ENCODE data around the gene USP34.
A peak's percentile ranks its signal among the peaks of the same experiment; 100 is the strongest.

Gene USP34

GRCh38 chr2:61343141-61343540 is 127.7 kb downstream of the USP34 start:
- Histone ChIP-seq H2BK5ac (ENCODE audit: low read depth, low read length, poor library complexity, severe bottlenecking) (no peak overlapping the region), H3K14ac (ENCODE audit: low read length in 2 of 2) (no peak overlapping the region), H3K9me3 (ENCODE audit: control insufficient read depth, low read length) (no peaks in the 10 kb centered on the region), H3K23ac (ENCODE audit: low read length in 2 of 2) (no peak overlapping the region), H2AFZ (ENCODE audit: low read depth, low read length) (no peak overlapping the region), H2BK12ac (ENCODE audit: low read length in 2 of 2) (no peak overlapping the region), H3K79me1 (replicated peaks; ENCODE audit: low read length, poor library complexity, severe bottlenecking) (peaks cover 13% of the 10 kb centered on the region), H3K4me1 (ENCODE audit: control insufficient read depth, insufficient read depth, low read depth, low read length) (no peaks in the 10 kb centered on the region), H3K9ac (ENCODE audit: low read length) (no peak overlapping the region), H2AK5ac (ENCODE audit: low read length, severe bottlenecking) (no peak overlapping the region), H4K91ac (ENCODE audit: low read length) (no peak overlapping the region), H4K8ac (ENCODE audit: low read length) (no peak overlapping the region), H3K4me3 (ENCODE audit: insufficient read depth in 1 of 2, low read depth in 1 of 2, low read length in 2 of 2) (no peak overlapping the region), H3K36me3 (ENCODE audit: control insufficient read depth in 1 of 2, insufficient read depth in 2 of 2, low read depth in 1 of 2, low read length in 2 of 2) (peaks cover 32 to 91% of the 10 kb centered on the region in 2 experiments), H3K4ac (ENCODE audit: low read depth in 1 of 2, low read length in 2 of 2) (no peak overlapping the region), H3K18ac (ENCODE audit: low read depth in 1 of 2, low read length in 2 of 2) (no peak overlapping the region), H3K27me3 (ENCODE audit: control insufficient read depth in 1 of 2, insufficient read depth in 1 of 2, low read length in 2 of 2) (no peaks in the 10 kb centered on the region), H2BK120ac (ENCODE audit: low read depth, low read length) (no peak overlapping the region), H3K27ac (ENCODE audit: low read length, poor library complexity, severe bottlenecking) (no peak overlapping the region), H2BK15ac (ENCODE audit: low read depth, poor library complexity, severe bottlenecking) (no peak overlapping the region), H3K4me2 (ENCODE audit: low read length, poor library complexity, severe bottlenecking) (no peak overlapping the region)
- WGBS, result 100% methylated on average over 1 of the region's 1 CpG
- DNase-seq, result no peak

GRCh38 chr2:61340242-61340641 is 130.6 kb downstream of the USP34 start:
- H3K4me2 ChIP-seq (ENCODE audit: low read length, poor library complexity, severe bottlenecking), result no peak overlapping the region
- no peak overlapping the region for H2BK12ac ChIP-seq (ENCODE audit: low read length in 2 of 2)
- H3K18ac ChIP-seq (ENCODE audit: low read depth in 1 of 2, low read length in 2 of 2), result no peak overlapping the region
- H2AFZ ChIP-seq (ENCODE audit: low read depth, low read length), result no peak overlapping the region
- no peak overlapping the region for H2AK5ac ChIP-seq (ENCODE audit: low read length, severe bottlenecking)
- no peak overlapping the region for H3K27ac ChIP-seq (ENCODE audit: low read length, poor library complexity, severe bottlenecking)
- H3K9ac ChIP-seq (ENCODE audit: low read length), result no peak overlapping the region
- H3K9me3 ChIP-seq (ENCODE audit: control insufficient read depth, low read length), result no peaks in the 10 kb centered on the region
- no peak overlapping the region for H4K8ac ChIP-seq (ENCODE audit: low read length)
- peak; percentile 82 for DNase-seq
- H3K4me3 ChIP-seq (ENCODE audit: insufficient read depth in 1 of 2, low read depth in 1 of 2, low read length in 2 of 2), result no peak overlapping the region
- no peak overlapping the region for H2BK15ac ChIP-seq (ENCODE audit: low read depth, poor library complexity, severe bottlenecking)
- no CpG with 5 or more reads among the region's 2 CpGs for WGBS
- peaks cover 24 to 96% of the 10 kb centered on the region in 2 experiments for H3K36me3 ChIP-seq (ENCODE audit: control insufficient read depth in 1 of 2, insufficient read depth in 2 of 2, low read depth in 1 of 2, low read length in 2 of 2)
- H3K14ac ChIP-seq (ENCODE audit: low read length in 2 of 2), result no peak overlapping the region
- H3K4me1 ChIP-seq (ENCODE audit: control insufficient read depth, insufficient read depth, low read depth, low read length), result no peaks in the 10 kb centered on the region
- H2BK5ac ChIP-seq (ENCODE audit: low read depth, low read length, poor library complexity, severe bottlenecking), result no peak overlapping the region
- H3K79me1 ChIP-seq (replicated peaks; ENCODE audit: low read length, poor library complexity, severe bottlenecking), result peaks cover 17% of the 10 kb centered on the region
- H3K23ac ChIP-seq (ENCODE audit: low read length in 2 of 2), result no peak overlapping the region
- no peak overlapping the region for H4K91ac ChIP-seq (ENCODE audit: low read length)
- no peak overlapping the region for H3K4ac ChIP-seq (ENCODE audit: low read depth in 1 of 2, low read length in 2 of 2)
- no peaks in the 10 kb centered on the region for H3K27me3 ChIP-seq (ENCODE audit: control insufficient read depth in 1 of 2, insufficient read depth in 1 of 2, low read length in 2 of 2)
- no peak overlapping the region for H2BK120ac ChIP-seq (ENCODE audit: low read depth, low read length)

GRCh38 chr2:61338447-61338846 is 132.4 kb downstream of the USP34 start:
- no peak overlapping the region for H2BK5ac ChIP-seq (ENCODE audit: low read depth, low read length, poor library complexity, severe bottlenecking)
- no peak overlapping the region for H4K8ac ChIP-seq (ENCODE audit: low read length)
- H3K4me2 ChIP-seq (ENCODE audit: low read length, poor library complexity, severe bottlenecking), result no peak overlapping the region
- no peak overlapping the region for H3K4me3 ChIP-seq (ENCODE audit: insufficient read depth in 1 of 2, low read depth in 1 of 2, low read length in 2 of 2)
- no peak overlapping the region for H2BK12ac ChIP-seq (ENCODE audit: low read length in 2 of 2)
- no peak overlapping the region for H3K23ac ChIP-seq (ENCODE audit: low read length in 2 of 2)
- DNase-seq, result no peak
- no peak overlapping the region for H2AK5ac ChIP-seq (ENCODE audit: low read length, severe bottlenecking)
- H3K36me3 ChIP-seq (ENCODE audit: control insufficient read depth in 1 of 2, insufficient read depth in 2 of 2, low read depth in 1 of 2, low read length in 2 of 2), result peaks cover 24 to 90% of the 10 kb centered on the region in 2 experiments
- H3K4me1 ChIP-seq (ENCODE audit: control insufficient read depth, insufficient read depth, low read depth, low read length), result no peaks in the 10 kb centered on the region
- H4K91ac ChIP-seq (ENCODE audit: low read length), result no peak overlapping the region
- H3K14ac ChIP-seq (ENCODE audit: low read length in 2 of 2), result no peak overlapping the region
- no peak overlapping the region for H3K18ac ChIP-seq (ENCODE audit: low read depth in 1 of 2, low read length in 2 of 2)
- H3K27me3 ChIP-seq (ENCODE audit: control insufficient read depth in 1 of 2, insufficient read depth in 1 of 2, low read length in 2 of 2), result no peaks in the 10 kb centered on the region
- H3K4ac ChIP-seq (ENCODE audit: low read depth in 1 of 2, low read length in 2 of 2), result no peak overlapping the region
- H3K9ac ChIP-seq (ENCODE audit: low read length), result no peak overlapping the region
- no peaks in the 10 kb centered on the region for H3K9me3 ChIP-seq (ENCODE audit: control insufficient read depth, low read length)
- H3K79me1 ChIP-seq (replicated peaks; ENCODE audit: low read length, poor library complexity, severe bottlenecking), result peaks cover 13% of the 10 kb centered on the region
- H2BK15ac ChIP-seq (ENCODE audit: low read depth, poor library complexity, severe bottlenecking), result no peak overlapping the region
- H3K27ac ChIP-seq (ENCODE audit: low read length, poor library complexity, severe bottlenecking), result no peak overlapping the region
- no peak overlapping the region for H2AFZ ChIP-seq (ENCODE audit: low read depth, low read length)
- H2BK120ac ChIP-seq (ENCODE audit: low read depth, low read length), result no peak overlapping the region

- Histone ChIP-seq H2BK5ac (ENCODE audit: low read depth, low read length, poor library complexity, severe bottlenecking) (no peak overlapping the region), H3K27ac (ENCODE audit: low read length, poor library complexity, severe bottlenecking) (no peak overlapping the region), H3K18ac (ENCODE audit: low read depth in 1 of 2, low read length in 2 of 2) (no peak overlapping the region), H3K36me3 (ENCODE audit: control insufficient read depth in 1 of 2, insufficient read depth in 2 of 2, low read depth in 1 of 2, low read length in 2 of 2) (peaks cover 12 to 92% of the 10 kb centered on the region in 2 experiments), H3K23ac (ENCODE audit: low read length in 2 of 2) (no peak overlapping the region), H3K4me1 (ENCODE audit: control insufficient read depth, insufficient read depth, low read depth, low read length) (no peaks in the 10 kb centered on the region), H3K9me3 (ENCODE audit: control insufficient read depth, low read length) (no peaks in the 10 kb centered on the region), H3K9ac (ENCODE audit: low read length) (no peak overlapping the region), H3K27me3 (ENCODE audit: control insufficient read depth in 1 of 2, insufficient read depth in 1 of 2, low read length in 2 of 2) (no peaks in the 10 kb centered on the region), H3K14ac (ENCODE audit: low read length in 2 of 2) (no peak overlapping the region), H3K4ac (ENCODE audit: low read depth in 1 of 2, low read length in 2 of 2) (no peak overlapping the region), H4K91ac (ENCODE audit: low read length) (no peak overlapping the region), H2BK120ac (ENCODE audit: low read depth, low read length) (no peak overlapping the region), H2BK12ac (ENCODE audit: low read length in 2 of 2) (no peak overlapping the region), H3K4me2 (ENCODE audit: low read length, poor library complexity, severe bottlenecking) (no peak overlapping the region), H3K4me3 (ENCODE audit: insufficient read depth in 1 of 2, low read depth in 1 of 2, low read length in 2 of 2) (no peak overlapping the region), H4K8ac (ENCODE audit: low read length) (no peak overlapping the region), H2AK5ac (ENCODE audit: low read length, severe bottlenecking) (no peak overlapping the region), H3K79me1 (replicated peaks; ENCODE audit: low read length, poor library complexity, severe bottlenecking) (peaks cover 17% of the 10 kb centered on the region), H2BK15ac (ENCODE audit: low read depth, poor library complexity, severe bottlenecking) (no peak overlapping the region), H2AFZ (ENCODE audit: low read depth, low read length) (no peak overlapping the region)
- 97% methylated on average over 2 of the region's 3 CpGs for WGBS
- DNase-seq, result no peak
Measured at GRCh38 chr2:61335187-61335586, 135.7 kb downstream of the USP34 start.

Measured in mesenchymal stem cell (in vitro differentiated cells and primary cell).